Airway epithelial cell (primary cell): ENCODE data around the gene LYRM9. TPM values are rescaled to one million over a fixed set of nuclear protein-coding genes. Genes with fewer than 3 reads are reported as not detected.

Source experiments
- total RNA-seq: library from RNA; depleted of rRNA; stranded (reverse); fragments of >200 nt; gene quantifications from 2 replicates; pipeline ENCODE4 v1.2.3, GENCODE V29; 2015

LYRM9 gene
- total RNA-seq, result 5.4 and 6.2 TPM in 2 replicates

GRCh38 chr17:27892866-27893769, at the start of gene LYRM9:
Gene LYRM9, minus strand, starts transcription at chr17:27893365. Its CDS starts 10,671 bp downstream, at chr17:27882694.

Other genes with a start within 250 kb of the LYRM9 start
- gene NOS2, start 92.8 kb downstream of the LYRM9 start, total RNA-seq, result not detected in 2 replicates
- gene NLK, start 149.3 kb upstream of the LYRM9 start, total RNA-seq, result 9.4 and 10.6 TPM in 2 replicates